ENCODE results near the gene SLC25A38. TPM values are rescaled to one million over a fixed set of nuclear protein-coding genes. Genes with fewer than 3 reads are reported as not detected.

SLC25A38 gene
- total RNA-seq, 1 experiment from 2014 or later, result 27.6 TPM

- DNase-seq (ENCODE audit: low read depth), result no peak
These were observed 6.1 kb upstream of the SLC25A38 start for GRCh38 chr3:39376959-39377634.

- DNase-seq (ENCODE audit: low read depth), result peak; percentile 11
These were observed 5.1 kb upstream of the SLC25A38 start for GRCh38 chr3:39378088-39378487.

- no peak for DNase-seq (ENCODE audit: low read depth)
These were observed 4.0 kb upstream of the SLC25A38 start for GRCh38 chr3:39378957-39379777.

GRCh38 chr3:39379778-39380155 lies 3.4 kb upstream of the SLC25A38 start:
- DNase-seq (ENCODE audit: low read depth), result no peak

- DNase-seq (ENCODE audit: low read depth), result no peak
These were observed 1.7 kb upstream of the SLC25A38 start for GRCh38 chr3:39381432-39381831.

GRCh38 chr3:39383881-39384664 lies 903 bp downstream of the SLC25A38 start:
- peak; percentile 89 for DNase-seq (ENCODE audit: low read depth)

- no peak for DNase-seq (ENCODE audit: low read depth)
These were observed 1.5 kb downstream of the SLC25A38 start for GRCh38 chr3:39384665-39385000.

GRCh38 chr3:39385456-39386090 lies 2.4 kb downstream of the SLC25A38 start:
- no peak for DNase-seq (ENCODE audit: low read depth)

- no peak for DNase-seq (ENCODE audit: low read depth)
These were observed 3.1 kb downstream of the SLC25A38 start for GRCh38 chr3:39386318-39386717.

- DNase-seq (ENCODE audit: low read depth), result no peak
These were observed 4.3 kb downstream of the SLC25A38 start for GRCh38 chr3:39387411-39387975.

GRCh38 chr3:39388153-39388552 lies 5.0 kb downstream of the SLC25A38 start:
- DNase-seq (ENCODE audit: low read depth), result no peak

- DNase-seq (ENCODE audit: low read depth), result no peak
These were observed 5.6 kb downstream of the SLC25A38 start for GRCh38 chr3:39388741-39389248.

- DNase-seq (ENCODE audit: low read depth), result no peak
These were observed 7.0 kb downstream of the SLC25A38 start for GRCh38 chr3:39390181-39390580.

- no peak for DNase-seq (ENCODE audit: low read depth)
These were observed 13.5 kb downstream of the SLC25A38 start for GRCh38 chr3:39396690-39397089.

GRCh38 chr3:39398700-39399099 lies 15.5 kb downstream of the SLC25A38 start:
- DNase-seq (ENCODE audit: low read depth), result no peak

- no peak for DNase-seq (ENCODE audit: low read depth)
These were observed 18.8 kb downstream of the SLC25A38 start for GRCh38 chr3:39401983-39402382.

GRCh38 chr3:39404943-39405686 lies 21.9 kb downstream of the SLC25A38 start:
- no peak for DNase-seq (ENCODE audit: low read depth)

GRCh38 chr3:39405687-39406367 lies 22.7 kb downstream of the SLC25A38 start:
- DNase-seq (ENCODE audit: low read depth), result no peak

GRCh38 chr3:39406368-39407258 lies 23.4 kb downstream of the SLC25A38 start, which contains the start of gene RPSA:
TSS of gene RPSA (plus strand) at chr3:39406720. CDS start at chr3:39407654, 934 bp downstream.
- peak; percentile 96 for DNase-seq (ENCODE audit: low read depth)

All from LHCN-M2 (cell line).